Neural cell (in vitro differentiated cells): ENCODE data around the gene STPG4.

ENCODE experiments used
- CTCF ChIP-seq: fragments of 450-650 bp; IDR thresholded peaks from 2 replicates; pipeline ENCODE4 v1.5.1; 2014; ENCODE audit warnings: antibody characterized with exemption, mild to moderate bottlenecking, moderate library complexity; ENCODE audit not compliant: poor library complexity, severe bottlenecking
- EP300 ChIP-seq: fragments of 450-650 bp; conservative IDR thresholded peaks from 2 replicates; pipeline ENCODE4 v1.6.1; 2014; ENCODE audit warnings: antibody characterized with exemption, mild to moderate bottlenecking, moderate library complexity; ENCODE audit not compliant: poor library complexity, severe bottlenecking
- EZH2 ChIP-seq: fragments of 200-600, 300-800 bp; shearing (Covaris generic), sonication (generic); IDR thresholded peaks from 2 replicates; pipeline ENCODE4 v1.6.1; 2014; ENCODE audit warnings: antibody characterized with exemption, low read length, borderline replicate concordance, mild to moderate bottlenecking; ENCODE audit not compliant: insufficient read depth, poor library complexity, severe bottlenecking
- MXI1 ChIP-seq: fragments of 450-650 bp; conservative IDR thresholded peaks from 2 replicates; pipeline ENCODE4 v1.6.1; 2014; ENCODE audit warnings: antibody characterized with exemption, mild to moderate bottlenecking; ENCODE audit not compliant: poor library complexity, severe bottlenecking
- POLR2AphosphoS5 ChIP-seq: IDR thresholded peaks from 2 replicates; pipeline ENCODE4 v1.6.1; 2012
- RAD21 ChIP-seq: fragments of 450-650 bp; conservative IDR thresholded peaks from 2 replicates; pipeline ENCODE4 v1.6.1; 2014; ENCODE audit warnings: antibody characterized with exemption, mild to moderate bottlenecking, moderate library complexity
- REST ChIP-seq: IDR thresholded peaks from 2 replicates; pipeline ENCODE4 v1.6.1; 2012; ENCODE audit warnings: borderline replicate concordance
- SMC3 ChIP-seq: fragments of 450-650 bp; conservative IDR thresholded peaks from 2 replicates; pipeline ENCODE4 v1.6.1; 2014; ENCODE audit warnings: antibody characterized with exemption, mild to moderate bottlenecking, moderate library complexity; ENCODE audit not compliant: poor library complexity
- TAF1 ChIP-seq: IDR thresholded peaks from 2 replicates; pipeline ENCODE4 v1.6.1; 2012; ENCODE audit warnings: low read depth

GRCh38 chr2:47189635-47190034, 34.5 kb upstream of the STPG4 start:
- TF ChIP-seq CTCF (no peak), REST (no peak), EZH2 (no peak), SMC3 (no peak), POLR2AphosphoS5 (no peak), TAF1 (no peak), EP300 (no peak), RAD21 (no peak), MXI1 (no peak)
